Measurements from ENCODE around the gene RPS6KC1. TPM values are rescaled to one million over a fixed set of nuclear protein-coding genes. Genes with fewer than 3 reads are reported as not detected.
"Not testable (repeated sequence)": the region's sequence is repeated elsewhere in the genome, so short reads cannot be mapped to it uniquely, and the experiment has no call there.

The RPS6KC1 gene
- total RNA-seq, 1 donor from 2014 or later: 9.5 TPM

DNA sequence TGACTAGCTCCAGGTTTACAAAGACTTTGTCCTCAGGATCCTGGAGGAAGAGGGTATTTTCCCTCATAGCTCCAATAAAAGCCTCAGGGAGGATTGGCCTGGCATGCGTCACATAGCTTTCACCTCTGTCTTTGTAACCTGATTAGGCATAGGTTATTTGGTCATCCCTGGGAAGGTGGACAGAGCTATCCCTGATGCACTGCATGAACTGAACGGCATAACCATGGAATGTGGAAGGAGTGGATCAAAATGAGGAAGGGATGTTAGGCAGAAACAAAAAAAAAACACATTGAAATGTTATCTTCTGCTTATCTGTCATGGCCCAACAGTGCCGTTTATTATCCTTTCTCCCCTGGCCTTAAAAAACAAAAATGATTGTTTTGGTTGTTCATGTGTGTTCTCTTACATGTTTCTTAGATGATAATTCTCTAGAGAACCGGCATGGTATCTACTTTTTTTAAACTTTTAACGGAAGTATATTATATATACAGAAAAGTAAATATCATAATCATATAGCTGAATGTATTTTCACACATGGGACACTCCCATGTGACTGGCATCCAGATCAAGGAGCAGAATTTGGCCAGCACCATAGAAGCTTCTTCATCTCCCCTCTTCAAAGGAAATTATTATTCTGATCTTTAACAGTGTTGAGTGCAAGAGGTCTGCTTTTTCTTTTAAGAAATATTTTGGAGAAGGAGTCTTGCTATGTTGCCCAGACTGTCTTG lies 85.3 kb downstream of the RPS6KC1 start:
- no peak for ATAC-seq
- intact Hi-C loops (cut with micrococcal nuclease): no loop called here
- no peak for DNase-seq

DNA sequence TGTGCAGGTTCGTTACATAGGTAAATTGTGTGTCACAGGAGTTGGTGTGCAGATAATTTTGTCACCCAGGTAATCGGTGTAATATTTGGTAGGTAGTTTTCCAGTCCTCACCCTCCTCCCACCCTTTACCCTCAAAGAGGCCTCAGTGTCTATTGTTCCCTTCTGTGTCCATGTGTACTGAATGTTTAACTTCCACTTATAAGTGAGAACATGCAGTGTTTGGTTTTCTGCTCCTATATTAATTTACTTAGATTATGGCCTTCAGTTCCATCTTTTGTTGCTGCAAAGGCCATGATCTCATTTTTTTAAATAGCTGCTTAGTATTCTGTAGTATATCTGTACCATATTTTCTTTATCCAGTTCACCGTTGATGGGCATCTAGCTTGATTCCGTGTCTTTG lies 87.3 kb downstream of the RPS6KC1 start:
- ATAC-seq (no peak), DNase-seq (no peak)
- intact Hi-C loops (cut with micrococcal nuclease): no loop called here

DNA sequence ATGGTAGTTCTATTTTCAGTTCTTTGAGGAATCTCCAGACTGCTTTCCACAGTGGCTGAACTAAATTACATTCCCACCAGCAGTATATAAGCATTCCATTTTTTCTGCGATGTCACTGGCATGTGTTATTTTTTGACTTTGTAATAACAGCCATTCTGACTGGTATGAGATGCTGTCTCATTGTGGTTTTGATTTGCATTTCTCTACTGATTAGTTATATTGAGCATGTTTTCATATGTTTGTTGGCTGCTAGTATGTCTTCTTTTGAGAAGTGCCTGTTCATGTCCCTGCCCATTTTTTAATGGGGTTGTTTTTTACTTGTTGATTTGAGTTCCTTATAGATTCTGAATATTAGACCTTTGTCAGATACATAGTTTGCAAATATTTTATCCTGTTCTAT lies 87.9 kb downstream of the RPS6KC1 start:
- ATAC-seq: no peak
- intact Hi-C loops (cut with micrococcal nuclease): no loop called here

DNA sequence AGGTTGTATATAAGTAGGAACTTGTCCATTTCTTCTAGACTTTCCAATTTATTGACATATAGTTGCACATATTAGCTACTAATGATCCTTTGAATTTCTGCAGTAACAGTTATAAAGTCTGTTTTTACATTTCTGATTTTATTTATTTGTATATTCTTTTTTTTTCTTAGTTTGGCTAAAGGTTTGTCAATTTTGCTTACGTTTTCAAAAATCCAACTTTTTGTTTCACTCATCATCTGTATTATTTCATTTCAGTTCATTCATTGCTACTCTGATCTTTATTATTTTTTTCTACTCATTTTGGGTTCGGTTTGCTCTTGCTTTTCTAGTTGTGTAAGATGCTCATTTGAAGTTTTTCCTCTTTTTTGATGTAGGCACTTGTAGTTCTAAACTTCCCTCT lies 97.9 kb downstream of the RPS6KC1 start:
- ATAC-seq (no peak), DNase-seq (no peak)
- intact Hi-C loops (cut with micrococcal nuclease): no loop called here

More for the DNA sequence above, 87.9 kb downstream of the RPS6KC1 start:
- no peak for DNase-seq

DNA sequence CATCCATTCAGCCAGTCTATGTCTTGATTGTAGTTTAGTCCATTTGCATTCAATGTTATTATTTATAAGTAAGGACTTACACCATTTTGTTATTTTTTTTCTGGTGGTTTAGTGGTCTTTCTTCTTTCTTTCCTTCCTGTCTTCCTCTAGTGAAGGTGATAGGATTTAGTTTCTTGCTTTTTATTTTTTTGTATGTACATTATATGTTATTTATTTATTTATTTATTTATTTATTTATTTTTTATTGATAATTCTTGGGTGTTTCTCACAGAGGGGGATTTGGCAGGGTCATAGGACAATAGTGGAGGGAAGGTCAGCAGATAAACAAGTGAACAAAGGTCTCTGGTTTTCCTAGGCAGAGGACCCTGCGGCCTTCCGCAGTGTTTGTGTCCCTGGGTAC lies 99.0 kb downstream of the RPS6KC1 start:
- DNase-seq; intact Hi-C loops (cut with micrococcal nuclease); ATAC-seq: not testable (repeated sequence)

DNA sequence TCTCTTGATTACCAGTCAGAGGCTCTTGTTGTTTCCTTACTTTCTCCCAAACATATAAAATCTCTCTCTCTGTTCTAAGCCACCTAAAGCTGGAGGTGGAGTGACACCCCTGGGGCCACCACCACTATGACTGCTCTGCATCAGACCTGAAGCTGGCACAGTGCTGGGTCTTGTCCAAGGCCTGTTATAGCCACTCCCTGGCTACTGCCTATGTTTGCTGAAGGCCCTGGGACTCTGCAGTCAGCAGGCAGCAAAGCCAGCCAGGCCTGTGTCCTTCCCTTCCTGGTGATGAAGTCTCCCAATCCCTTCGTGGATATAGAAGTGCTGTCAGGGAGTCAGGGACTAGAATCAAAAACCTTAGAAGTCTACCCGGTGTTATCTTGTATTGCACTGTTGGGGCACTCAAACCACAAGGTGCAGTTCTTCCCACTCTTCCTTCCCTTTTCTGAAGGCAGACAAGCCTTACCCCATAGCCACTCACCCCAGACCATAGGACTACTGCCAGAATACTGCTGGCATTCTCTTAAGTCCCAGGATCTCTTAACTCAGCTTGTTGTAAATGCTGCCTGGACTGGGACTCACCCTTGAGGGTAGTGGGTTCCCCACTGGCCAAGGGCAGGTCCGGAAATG lies 103.1 kb downstream of the RPS6KC1 start:
- peak; percentile 40 for ATAC-seq
- intact Hi-C loops (cut with micrococcal nuclease): no loop called here
- DNase-seq: no peak

DNA sequence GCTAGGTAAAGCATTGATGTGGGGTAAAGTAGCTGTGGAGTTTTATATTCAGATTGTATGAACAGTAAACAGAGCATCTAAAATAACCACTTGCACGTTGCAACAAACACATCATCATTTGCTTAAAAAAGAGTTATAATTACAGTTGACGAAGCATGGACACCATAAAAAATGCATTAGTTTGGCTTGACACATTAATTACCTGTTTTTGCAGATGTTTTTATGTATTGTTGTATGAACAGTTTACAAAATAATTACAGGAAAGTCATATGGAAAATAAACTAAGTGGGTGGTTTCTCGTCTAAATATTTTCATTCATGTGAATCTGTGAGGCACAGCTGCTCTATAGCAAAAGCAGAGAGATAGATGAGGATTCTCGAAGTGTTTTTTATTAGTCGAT lies 108.3 kb downstream of the RPS6KC1 start:
- intact Hi-C loops (cut with micrococcal nuclease): no loop called here

DNA sequence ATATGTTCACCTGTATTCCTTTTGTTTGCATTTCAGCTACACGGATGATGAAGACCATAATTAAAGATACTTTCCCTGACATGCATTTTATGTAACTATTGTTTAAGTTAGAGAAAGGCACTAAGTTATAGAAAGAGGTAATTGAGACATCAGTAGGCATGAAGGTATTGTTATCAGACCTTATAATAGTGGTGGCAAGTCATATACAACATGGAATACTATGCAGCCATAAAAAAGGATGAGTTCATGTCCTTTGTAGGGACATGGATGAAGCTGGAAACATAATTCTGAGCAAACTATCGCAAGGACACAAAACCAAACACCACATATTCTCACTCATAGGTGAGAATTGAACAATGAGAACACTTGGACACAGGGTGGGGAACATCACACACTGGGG lies 109.4 kb downstream of the RPS6KC1 start:
- ATAC-seq; DNase-seq; intact Hi-C loops (cut with micrococcal nuclease): not testable (repeated sequence)

More for the DNA sequence above, 108.3 kb downstream of the RPS6KC1 start:
- DNase-seq (no peak), ATAC-seq (no peak)

DNA sequence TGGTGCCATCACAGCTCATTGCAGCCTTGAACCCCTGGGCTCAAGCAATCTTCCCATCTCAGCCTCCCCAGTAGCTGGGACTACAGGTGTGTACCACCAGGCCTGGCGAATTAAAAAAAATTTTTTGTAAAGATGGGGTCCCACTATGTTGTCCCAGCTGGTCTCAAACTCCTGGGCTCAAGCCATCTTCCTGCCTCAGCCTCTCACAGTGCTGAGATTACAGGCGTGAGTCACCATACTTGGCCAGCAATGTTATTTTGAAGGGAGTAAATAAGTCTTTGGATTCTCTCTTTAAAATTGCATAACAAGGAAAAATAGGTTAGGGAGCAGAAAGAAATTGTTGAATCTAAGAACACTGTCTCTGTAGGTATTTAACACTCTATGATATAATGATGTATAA lies 111.3 kb downstream of the RPS6KC1 start:
- intact Hi-C loops (cut with micrococcal nuclease): no loop called here
- DNase-seq: peak; percentile 30
- peak; percentile 87 for ATAC-seq

DNA sequence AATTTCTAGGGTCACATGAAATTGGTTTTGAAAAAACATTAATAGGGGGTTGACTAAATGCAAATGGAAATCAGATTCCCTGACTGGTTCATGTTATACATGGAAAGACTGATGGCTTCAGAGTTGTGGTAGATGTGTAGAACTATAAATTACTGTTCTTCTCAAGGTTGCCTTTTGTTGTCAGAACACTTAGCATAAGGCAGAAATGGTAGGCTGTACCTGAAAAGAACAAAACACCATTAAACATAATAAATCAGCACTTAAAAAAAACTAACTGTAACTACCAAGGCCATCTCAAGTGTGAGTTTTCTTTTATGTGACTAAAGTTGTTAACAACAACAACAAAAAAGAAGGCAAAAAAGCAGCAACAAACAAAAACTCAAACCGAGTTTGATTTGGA lies 111.8 kb downstream of the RPS6KC1 start:
- DNase-seq (no peak), ATAC-seq (no peak)
- intact Hi-C loops (cut with micrococcal nuclease): no loop called here

DNA sequence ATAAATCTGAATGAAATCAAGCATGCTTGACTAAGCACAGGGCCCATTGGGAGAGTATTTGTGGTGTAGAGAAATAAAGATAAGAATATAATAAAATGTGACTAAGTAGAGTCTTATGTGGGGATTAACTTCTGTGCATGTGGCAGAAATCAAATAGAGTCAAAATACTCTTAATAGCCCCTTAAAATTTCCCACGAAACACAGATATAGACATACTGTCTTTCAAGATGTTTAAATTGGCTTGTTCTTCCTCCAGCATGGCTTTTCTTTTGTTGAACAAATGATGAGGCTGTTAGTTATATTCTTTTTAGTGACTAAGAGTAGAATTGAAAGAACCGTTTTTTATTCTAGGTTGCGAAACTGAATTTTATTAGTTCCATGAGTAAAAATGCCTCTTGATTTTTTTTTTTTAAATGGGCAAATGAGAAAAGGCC lies 112.3 kb downstream of the RPS6KC1 start:
- DNase-seq: no peak
- intact Hi-C loops (cut with micrococcal nuclease): no loop called here
- peak; percentile 40 for ATAC-seq

DNA sequence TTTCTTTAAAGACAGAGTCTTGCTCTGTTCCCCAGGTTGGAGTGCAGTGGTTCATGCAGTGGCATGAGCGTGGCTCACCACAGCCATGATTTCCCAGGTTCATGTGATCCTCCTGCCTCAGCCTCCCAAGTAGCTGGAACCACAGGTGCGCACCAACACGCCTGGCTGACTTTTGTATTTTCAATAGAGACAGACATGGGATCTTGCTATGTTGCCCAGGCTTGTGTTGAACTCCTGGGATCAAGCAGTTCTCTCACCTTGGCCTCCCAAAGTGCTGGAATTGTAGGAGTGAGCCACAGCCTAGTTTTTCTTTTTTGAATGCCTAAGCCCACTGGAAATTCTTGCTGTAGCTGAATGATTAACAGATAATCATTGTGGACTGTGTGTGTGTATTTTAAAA lies 113.5 kb downstream of the RPS6KC1 start:
- DNase-seq (no peak), ATAC-seq (no peak)
- intact Hi-C loops (cut with micrococcal nuclease): no loop called here

DNA sequence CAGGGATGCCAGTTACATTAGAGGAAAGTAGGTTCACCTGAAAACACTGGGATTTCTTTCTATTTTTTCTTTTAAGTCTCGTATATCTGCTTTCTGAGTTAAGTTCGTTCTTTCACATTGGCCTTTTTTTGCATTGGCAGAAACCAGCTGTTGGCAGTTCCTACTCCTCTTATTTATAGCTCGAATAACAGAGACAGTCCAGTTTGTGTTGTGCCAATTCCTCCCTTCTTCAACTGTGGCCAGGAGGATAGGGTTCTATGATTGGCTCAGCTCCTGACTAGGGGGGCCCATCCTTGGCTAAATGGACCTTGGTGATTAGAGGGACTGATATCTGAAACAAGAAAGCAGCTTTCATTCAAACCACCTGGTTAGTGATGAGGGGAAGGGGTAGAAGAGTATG lies 115.8 kb downstream of the RPS6KC1 start:
- peak; percentile 88 for ATAC-seq
- intact Hi-C loops (cut with micrococcal nuclease): no loop called here
- no peak for DNase-seq

DNA sequence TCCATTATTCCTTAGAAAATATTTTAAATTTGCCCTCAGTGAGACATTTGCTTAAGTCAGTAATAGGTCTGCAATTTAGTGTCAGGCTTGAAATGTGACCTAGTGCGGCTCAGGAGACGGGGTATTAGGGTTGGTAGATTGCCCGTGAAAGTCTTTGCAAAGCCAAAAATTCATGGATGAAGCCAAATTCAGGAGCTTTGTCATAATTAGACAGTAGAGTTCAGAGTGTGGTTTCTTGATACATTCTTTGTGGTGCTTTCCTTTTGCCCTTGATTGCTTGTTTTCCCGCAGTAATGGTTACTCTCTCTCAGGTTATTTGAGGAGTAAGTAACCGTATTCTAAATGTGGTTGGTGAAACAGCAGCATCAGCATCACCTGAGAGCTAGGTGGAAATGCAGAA lies 120.7 kb downstream of the RPS6KC1 start:
- DNase-seq (no peak), ATAC-seq (no peak)
- intact Hi-C loops (cut with micrococcal nuclease): no loop called here

DNA sequence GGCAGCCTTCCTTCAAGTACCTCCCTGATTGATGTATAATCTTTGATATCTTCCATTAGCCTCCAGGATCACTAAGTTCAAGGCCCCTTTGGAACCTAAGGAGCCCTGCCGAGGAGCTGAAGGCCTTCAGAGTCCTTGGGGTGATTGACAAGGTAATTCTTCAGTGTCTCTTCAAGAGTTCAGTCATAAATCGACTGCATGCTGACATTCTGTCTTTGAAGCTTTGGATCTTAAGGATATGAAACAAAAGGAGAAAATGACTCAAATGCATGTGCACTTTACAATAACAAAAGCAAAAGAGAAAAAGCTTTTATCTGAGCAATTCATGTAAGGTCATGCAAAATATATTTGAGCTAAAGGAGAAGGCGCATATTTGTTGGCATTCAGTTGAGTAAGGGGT lies 125.3 kb downstream of the RPS6KC1 start:
- intact Hi-C loops (cut with micrococcal nuclease): no loop called here
- no peak for ATAC-seq
- no peak for DNase-seq

DNA sequence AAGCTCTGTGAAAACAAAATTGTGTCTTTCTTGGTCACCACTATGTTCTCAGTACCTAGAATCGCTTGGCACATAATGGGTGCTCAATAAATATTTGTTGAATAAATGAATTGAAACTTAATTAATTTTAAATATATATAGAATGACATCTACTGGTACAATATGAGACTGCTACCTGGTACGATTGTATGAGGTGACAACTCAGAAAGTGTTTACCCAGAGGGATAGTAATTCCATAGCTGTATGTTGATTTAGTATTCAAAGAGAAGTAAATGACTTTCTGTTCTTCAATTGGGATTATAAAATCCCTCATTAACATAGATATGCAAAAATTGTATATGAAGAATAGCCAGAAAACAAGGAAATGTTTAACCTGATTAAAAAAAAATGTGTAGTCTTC lies 128.7 kb downstream of the RPS6KC1 start:
- intact Hi-C loops (cut with micrococcal nuclease): no loop called here
- ATAC-seq (no peak), DNase-seq (no peak)

DNA sequence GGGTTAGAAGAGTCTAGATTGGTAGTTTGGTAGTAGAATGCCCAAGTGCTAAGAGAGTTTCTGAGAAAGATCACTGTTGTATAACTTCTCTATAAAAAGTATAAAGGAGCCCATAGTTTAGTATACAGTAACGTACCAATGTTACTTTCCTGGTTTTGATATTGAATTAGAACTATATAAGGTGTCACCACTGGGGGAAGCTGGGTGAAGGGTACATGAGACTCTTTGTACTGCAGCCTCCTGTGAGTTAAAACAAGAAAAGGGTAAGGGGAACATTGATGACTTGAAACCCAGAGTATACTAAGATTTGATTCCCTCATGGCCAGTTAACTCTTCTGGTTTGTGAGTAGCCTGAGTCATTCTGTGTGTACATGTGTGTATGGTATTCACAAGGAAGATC lies 129.8 kb downstream of the RPS6KC1 start:
- no peak for DNase-seq
- intact Hi-C loops (cut with micrococcal nuclease): no loop called here
- no peak for ATAC-seq

DNA sequence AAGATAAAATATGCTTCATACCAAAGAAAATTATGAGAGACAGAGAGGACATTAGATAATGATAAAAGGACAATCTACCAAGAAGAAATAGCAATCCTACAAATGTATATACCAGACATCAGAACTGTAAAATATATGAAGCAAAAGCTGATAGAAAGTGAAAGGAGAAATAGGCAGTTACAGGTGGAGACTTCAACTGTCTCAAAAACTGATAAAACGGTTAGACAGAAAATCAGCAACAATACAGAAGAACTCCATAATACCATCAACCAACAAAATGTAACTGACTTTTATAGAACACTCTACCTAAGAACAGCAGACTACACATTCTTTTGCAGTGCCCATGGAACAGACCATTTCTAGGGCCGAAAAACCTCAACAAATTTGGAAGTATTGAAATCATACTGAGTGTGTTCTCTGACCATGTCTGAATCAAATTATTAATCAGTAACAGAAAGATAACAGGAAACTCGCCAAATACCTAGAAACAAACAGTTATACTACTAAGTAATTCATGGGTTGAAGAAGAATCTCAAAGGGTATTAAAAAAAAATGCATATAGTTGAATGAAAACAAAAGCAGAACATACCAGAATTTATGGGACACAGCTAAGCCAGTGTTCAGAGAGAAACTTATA lies 132.1 kb downstream of the RPS6KC1 start:
- intact Hi-C loops (cut with micrococcal nuclease): no loop called here
- no peak for DNase-seq
- no peak for ATAC-seq

DNA sequence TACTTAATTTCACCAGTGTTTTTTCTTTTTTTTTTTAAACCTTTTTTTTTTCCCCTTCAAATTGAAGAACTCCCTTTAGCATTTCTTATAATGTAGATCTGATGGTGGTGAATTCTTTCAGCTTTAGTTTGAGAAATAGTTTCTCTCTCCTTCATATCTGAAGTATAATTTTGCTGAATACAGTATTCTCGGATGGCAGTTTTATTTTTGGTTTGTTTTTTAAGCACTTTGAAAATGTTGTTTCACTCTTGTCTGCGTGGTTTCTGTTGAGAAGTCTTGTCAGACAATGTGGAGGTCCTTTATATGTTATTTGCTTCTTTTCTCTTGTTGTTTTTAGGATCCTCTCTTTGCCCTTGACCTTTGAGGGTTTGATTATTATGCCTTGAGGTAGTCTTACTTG lies 135.1 kb downstream of the RPS6KC1 start:
- intact Hi-C loops (cut with micrococcal nuclease): no loop called here
- DNase-seq (no peak), ATAC-seq (no peak)

DNA sequence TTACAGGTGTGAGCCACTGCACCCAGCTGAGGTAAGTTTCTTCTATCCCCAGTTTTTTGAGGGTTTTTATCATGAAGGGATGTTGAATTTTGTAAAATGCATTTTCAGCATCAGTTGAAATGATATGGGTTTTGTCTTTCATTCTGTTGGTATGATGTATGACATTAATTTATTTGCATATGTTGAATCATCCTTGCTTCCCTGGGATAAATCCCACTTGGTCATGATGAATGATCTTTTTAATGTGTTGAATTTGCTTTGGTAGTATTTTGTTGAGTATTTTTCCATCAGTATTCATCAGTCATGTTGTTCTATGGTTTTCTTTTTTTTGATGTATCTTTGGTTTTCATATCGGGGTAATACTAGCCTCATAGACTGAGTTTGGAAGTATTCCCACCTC lies 141.0 kb downstream of the RPS6KC1 start:
- ATAC-seq: no peak
- DNase-seq: no peak
- intact Hi-C loops (cut with micrococcal nuclease): no loop called here

DNA sequence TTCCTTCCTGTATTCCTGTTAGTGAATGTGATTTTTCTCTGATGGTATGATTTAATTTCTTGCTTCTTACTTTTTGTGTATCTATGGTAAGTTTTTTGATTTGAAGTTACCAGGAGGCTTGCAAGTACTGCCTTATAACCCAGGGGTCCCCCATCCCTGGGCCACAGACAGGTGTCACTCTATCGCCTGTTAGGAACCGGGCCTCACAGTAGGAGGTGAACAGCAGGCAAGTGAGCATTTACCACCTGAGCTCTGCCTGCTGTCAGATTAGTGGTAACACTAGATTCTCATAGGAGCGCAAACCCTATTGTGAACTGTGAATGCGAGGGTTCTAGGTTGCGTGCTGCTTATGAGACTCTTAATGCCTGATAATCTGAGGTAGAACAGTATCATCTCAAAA lies 143.3 kb downstream of the RPS6KC1 start:
- intact Hi-C loops (cut with micrococcal nuclease): no loop called here
- ATAC-seq (no peak), DNase-seq (no peak)

Measured in left ventricle myocardium superior (tissue), 1 donor.